ENCODE results near the gene TOE1. TPM values are rescaled to one million over a fixed set of nuclear protein-coding genes. Genes with fewer than 3 reads are reported as not detected.

TOE1 gene
- total RNA-seq, 1 experiment from 2014 or later = 18.2 TPM

GRCh38 chr1:45344499-45344898 is 4.5 kb downstream of the TOE1 start:
- H3K4me2 ChIP-seq (ENCODE audit: low read length) = no peak overlapping the region
- H3K4me1 ChIP-seq (ENCODE audit: insufficient read depth, low read length) = peaks cover 28% of the 10 kb centered on the region
- no peak overlapping the region for H2AFZ ChIP-seq (ENCODE audit: low read length)
- H3K9me2 ChIP-seq (replicated peaks; ENCODE audit: low read length) = no peaks in the 10 kb centered on the region
- peaks cover 36% of the 10 kb centered on the region for H3K79me2 ChIP-seq (ENCODE audit: low read length)
- 0 out of 2 replicates have a peak, but pooled peaks cover 3% of the 10 kb centered on the region for H4K20me1 ChIP-seq (ENCODE audit: low read length)
- no peaks in the 10 kb centered on the region for H3K27me3 ChIP-seq (ENCODE audit: low read length)
- peaks cover 34% of the 10 kb centered on the region for H3K36me3 ChIP-seq (ENCODE audit: low read depth, low read length)
- no peaks in the 10 kb centered on the region for H3F3A ChIP-seq (ENCODE audit: low read length, unreplicated experiment)
- POLR2A ChIA-PET (ENCODE audit: unreplicated experiment) = interaction anchor here (0.5 to 0.6 kb wide), 2 partner anchors 332 to 578 kb away, joined by 6 to 11 read pairs; no protein-coding TSS in a partner anchor
- CTCF ChIA-PET = no interaction called here
- intact Hi-C loops (cut with micrococcal nuclease) = loop anchor here (5.0 kb wide), 1 partner anchor 148 kb away; the partner anchor contains the start of gene TESK2
- H3K27ac ChIP-seq (ENCODE audit: low read length) = no peak overlapping the region
- no peaks in the 10 kb centered on the region for H3K9me3 ChIP-seq (ENCODE audit: low read length)
- H3K4me3 ChIP-seq (ENCODE audit: low read length) = no peak overlapping the region
- TF ChIP-seq CTCF (conservative IDR thresholded peaks at IDR 0.05; ENCODE audit: low read depth, low read length) (no peak), EZH2 (IDR thresholded peaks at IDR 0.05; ENCODE audit: low read length, unreplicated experiment) (no peak), EZH2phosphoT487 (IDR thresholded peaks at IDR 0.05; ENCODE audit: borderline replicate concordance, low read length) (no peak)
- DNase-seq (no peak), ATAC-seq (no peak)
- H3K9ac ChIP-seq (ENCODE audit: low read length) = no peak overlapping the region
- no TSS peak for BruUV-seq (replicated peaks)

GRCh38 chr1:45345014-45345413 is 5.0 kb downstream of the TOE1 start:
- Histone ChIP-seq H3K9ac (ENCODE audit: low read length) (no peak overlapping the region), H3K9me3 (ENCODE audit: low read length) (no peaks in the 10 kb centered on the region), H3K27me3 (ENCODE audit: low read length) (no peaks in the 10 kb centered on the region), H3K27ac (ENCODE audit: low read length) (no peak overlapping the region), H3K79me2 (ENCODE audit: low read length) (peaks cover 33% of the 10 kb centered on the region), H3K36me3 (ENCODE audit: low read depth, low read length) (peaks cover 34% of the 10 kb centered on the region), H3K4me3 (ENCODE audit: low read length) (no peak overlapping the region), H3K4me2 (ENCODE audit: low read length) (no peak overlapping the region), H2AFZ (ENCODE audit: low read length) (no peak overlapping the region), H3K4me1 (ENCODE audit: insufficient read depth, low read length) (peaks cover 28% of the 10 kb centered on the region), H4K20me1 (ENCODE audit: low read length) (0 out of 2 replicates have a peak, but pooled peaks cover 3% of the 10 kb centered on the region), H3F3A (ENCODE audit: low read length, unreplicated experiment) (no peaks in the 10 kb centered on the region), H3K9me2 (replicated peaks; ENCODE audit: low read length) (no peaks in the 10 kb centered on the region)
- intact Hi-C loops (cut with micrococcal nuclease) = no loop called here
- TF ChIP-seq EZH2 (IDR thresholded peaks at IDR 0.05; ENCODE audit: low read length, unreplicated experiment) = no peak
- no peak for TF ChIP-seq EZH2phosphoT487 (IDR thresholded peaks at IDR 0.05; ENCODE audit: borderline replicate concordance, low read length)
- TF ChIP-seq CTCF (conservative IDR thresholded peaks at IDR 0.05; ENCODE audit: low read depth, low read length) = no peak
- DNase-seq (no peak), ATAC-seq (no peak)
- ChIA-PET POLR2A (ENCODE audit: unreplicated experiment) (interaction anchor here (0.6 kb wide), 1 partner anchor 579 kb away, joined by 6 read pairs; no protein-coding TSS in a partner anchor), CTCF (no interaction called here)
- BruUV-seq (replicated peaks) = no TSS peak

GRCh38 chr1:45346473-45346872 is 6.5 kb downstream of the TOE1 start:
- no peaks in the 10 kb centered on the region for H3F3A ChIP-seq (ENCODE audit: low read length, unreplicated experiment)
- H3K4me2 ChIP-seq (ENCODE audit: low read length) = no peak overlapping the region
- H2AFZ ChIP-seq (ENCODE audit: low read length) = no peak overlapping the region
- H3K4me3 ChIP-seq (ENCODE audit: low read length) = no peak overlapping the region
- TF ChIP-seq EZH2 (IDR thresholded peaks at IDR 0.05; ENCODE audit: low read length, unreplicated experiment) (no peak), EZH2phosphoT487 (IDR thresholded peaks at IDR 0.05; ENCODE audit: borderline replicate concordance, low read length) (no peak), CTCF (conservative IDR thresholded peaks at IDR 0.05; ENCODE audit: low read depth, low read length) (no peak)
- ATAC-seq (no peak), DNase-seq (no peak)
- H3K4me1 ChIP-seq (ENCODE audit: insufficient read depth, low read length) = peaks cover 19% of the 10 kb centered on the region
- no peaks in the 10 kb centered on the region for H3K9me2 ChIP-seq (replicated peaks; ENCODE audit: low read length)
- no peaks in the 10 kb centered on the region for H3K27me3 ChIP-seq (ENCODE audit: low read length)
- 0 out of 2 replicates have a peak, but pooled peaks cover 3% of the 10 kb centered on the region for H4K20me1 ChIP-seq (ENCODE audit: low read length)
- CTCF ChIA-PET = no interaction called here
- H3K9ac ChIP-seq (ENCODE audit: low read length) = no peak overlapping the region
- BruUV-seq (replicated peaks) = no TSS peak
- intact Hi-C loops (cut with micrococcal nuclease) = no loop called here
- no peak overlapping the region for H3K27ac ChIP-seq (ENCODE audit: low read length)
- POLR2A ChIA-PET (ENCODE audit: unreplicated experiment) = no interaction called here
- H3K79me2 ChIP-seq (ENCODE audit: low read length) = peaks cover 18% of the 10 kb centered on the region
- H3K9me3 ChIP-seq (ENCODE audit: low read length) = no peaks in the 10 kb centered on the region
- H3K36me3 ChIP-seq (ENCODE audit: low read depth, low read length) = peaks cover 34% of the 10 kb centered on the region
